NCI-H82 (cell line): ENCODE data around the gene GADD45B.
"Not testable (repeated sequence)": the region's sequence is repeated elsewhere in the genome, so short reads cannot be mapped to it uniquely, and the experiment has no call there.

Source experiments
- DNase-seq: peaks from one replicate; lab custom pipeline; 2025; lab: John Stamatoyannopoulos, UW

GADD45B gene

DNA sequence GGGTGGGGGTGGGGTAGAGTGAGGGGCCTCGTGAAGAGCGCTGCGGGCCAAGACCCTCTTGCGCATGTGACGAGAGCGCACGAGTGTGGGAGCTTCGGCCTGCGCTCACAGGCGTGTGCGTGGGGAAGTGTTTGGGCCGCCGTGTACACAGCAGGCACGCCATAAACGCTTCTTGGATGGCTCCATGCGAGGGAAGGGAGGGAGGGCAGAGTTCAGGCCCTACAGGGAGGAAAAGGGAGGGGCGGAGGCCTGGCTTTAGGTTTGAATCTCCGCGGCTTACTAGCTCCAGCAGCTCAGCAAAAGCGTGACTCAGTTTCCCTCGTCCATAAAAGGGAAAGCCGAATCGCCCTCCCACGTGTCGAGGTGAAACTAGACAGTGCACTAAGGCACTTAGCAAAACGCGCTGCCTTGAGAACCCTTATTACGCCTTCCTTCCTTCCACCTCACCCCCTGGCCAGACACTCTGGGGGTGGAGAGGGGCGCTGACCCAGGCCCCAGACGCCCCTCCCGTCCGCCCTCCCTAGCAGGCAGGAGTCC, 12.5 kb downstream of the GADD45B start:
- DNase-seq: no peak

DNA sequence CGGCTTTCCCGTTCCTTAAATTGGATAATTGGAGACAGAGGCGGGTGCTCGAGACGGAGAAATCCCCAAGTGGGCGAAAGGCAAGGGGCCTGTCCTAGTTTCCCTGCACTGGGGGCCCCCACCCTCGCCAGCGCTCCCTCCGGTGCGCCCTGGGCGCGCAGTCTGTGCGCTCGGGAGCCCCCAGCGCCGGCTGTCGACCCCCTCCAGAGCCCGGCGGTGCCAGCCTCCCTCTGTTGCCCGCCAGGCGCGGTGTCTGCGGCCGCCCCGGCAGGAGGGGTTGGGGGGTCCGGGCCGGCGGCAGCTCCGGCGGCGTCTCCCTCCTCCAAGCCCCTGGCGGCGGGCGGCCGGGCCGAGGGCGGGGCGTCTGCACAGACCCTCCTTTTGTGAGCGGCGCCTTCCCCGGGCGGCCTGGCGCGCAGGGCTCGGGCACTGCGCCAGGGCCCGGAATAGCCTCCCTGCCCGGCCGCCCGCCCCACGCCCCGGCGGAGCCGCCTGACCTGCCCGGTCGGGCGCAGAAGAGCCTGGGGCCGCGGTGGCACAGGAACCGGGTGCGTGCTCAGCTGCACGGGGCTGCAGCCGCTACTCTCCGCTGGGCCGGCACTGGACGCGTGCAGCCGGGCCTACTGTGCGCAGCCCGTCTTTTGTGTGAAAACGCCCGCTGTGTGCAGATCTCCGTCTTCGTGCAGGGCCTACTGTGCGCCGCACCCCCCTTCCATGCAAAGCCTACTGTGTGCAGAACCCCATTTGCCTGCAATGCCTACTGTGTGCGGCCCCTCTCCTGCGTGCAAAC, 13.2 kb downstream of the GADD45B start:
- DNase-seq: no peak

DNA sequence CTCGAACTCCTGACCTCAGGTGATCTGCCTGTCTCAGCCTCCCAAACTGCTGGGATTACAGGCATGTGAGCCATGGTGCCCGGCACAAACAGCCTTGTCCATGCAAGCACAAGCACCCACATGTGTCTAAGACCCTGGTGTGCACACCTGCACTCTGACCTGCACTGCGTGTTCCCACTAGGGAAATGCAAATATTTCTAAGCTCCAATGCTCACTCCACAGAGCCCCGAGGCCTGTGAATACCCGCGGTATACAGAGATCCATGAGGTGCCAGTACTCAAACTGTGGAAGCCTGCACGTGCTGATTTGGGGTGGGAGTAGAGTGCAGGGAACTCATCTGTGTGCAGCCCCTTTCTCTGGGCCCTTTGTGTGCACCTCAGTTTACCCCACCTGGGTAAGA, 14.7 kb downstream of the GADD45B start:
- no peak for DNase-seq

DNA sequence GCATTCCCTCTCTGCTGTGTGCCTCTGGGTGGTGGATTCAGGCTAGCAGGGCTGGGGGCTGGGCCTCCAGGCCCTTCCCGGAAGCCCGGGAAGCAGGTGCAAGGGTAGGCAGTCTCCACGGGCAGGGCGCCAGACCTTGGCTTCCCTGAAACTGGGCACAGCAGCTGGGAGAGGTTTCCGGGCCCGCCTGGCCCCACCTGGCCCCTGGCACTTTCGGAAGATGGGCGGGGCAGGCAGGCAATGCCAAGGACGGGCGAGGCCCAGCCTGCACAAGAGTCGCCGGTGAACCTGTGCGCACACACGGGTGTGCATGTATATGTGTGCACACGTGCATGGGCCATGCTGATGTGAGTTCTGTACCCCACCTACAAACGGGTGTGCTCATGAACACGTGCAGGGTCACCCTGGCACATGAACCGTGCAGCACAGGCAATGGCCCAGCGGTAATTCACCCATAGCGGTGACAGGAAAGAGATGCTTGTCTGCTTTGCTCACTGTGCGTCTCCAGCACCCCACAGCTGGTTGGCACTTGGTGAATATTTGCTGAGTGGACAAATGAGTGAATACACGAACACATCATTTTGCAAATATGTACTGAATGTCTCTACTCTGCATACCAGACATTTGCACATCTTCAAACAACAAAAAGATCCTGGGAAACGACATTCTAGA, 15.3 kb downstream of the GADD45B start:
- DNase-seq: no peak

DNA sequence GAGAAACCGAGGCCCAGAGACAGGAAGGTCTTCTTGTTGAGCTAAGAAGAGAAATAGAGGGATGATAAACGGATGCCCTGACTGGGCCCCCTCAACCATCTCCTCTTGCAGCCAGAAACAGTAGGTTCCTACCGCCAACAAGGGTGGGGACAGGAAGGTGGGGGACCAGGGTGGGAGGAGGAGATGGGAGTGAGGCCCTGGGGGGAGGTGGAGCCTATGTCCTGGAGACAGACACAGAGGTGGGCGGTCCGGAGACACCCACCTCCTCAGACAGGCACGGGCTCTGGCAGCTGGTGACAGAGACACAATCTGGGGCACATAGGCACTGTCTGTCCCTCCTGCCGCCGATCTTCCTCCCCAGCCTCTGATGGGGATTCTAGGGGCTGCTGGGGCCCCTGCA, 16.9 kb downstream of the GADD45B start:
- no peak for DNase-seq

DNA sequence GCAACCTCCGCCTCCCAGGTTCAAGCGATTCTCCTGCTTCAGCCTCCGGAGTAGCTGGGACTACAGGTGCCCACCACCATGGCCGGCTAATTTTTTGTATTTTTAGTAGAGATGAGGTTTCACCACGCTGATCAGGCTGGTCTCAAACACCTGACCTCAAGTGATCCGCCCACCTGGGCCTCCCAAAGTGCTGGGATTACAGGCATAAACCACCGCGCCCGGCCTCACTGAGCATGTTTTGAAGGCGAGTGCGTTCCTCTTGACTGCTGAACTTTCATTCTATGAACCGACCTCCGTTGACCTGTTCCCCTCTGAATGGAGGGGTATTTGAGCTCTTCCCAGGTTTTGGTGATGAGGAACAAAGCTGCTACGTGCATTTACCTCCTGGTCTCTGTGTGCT, 17.5 kb downstream of the GADD45B start:
- not testable (repeated sequence) for DNase-seq

DNA sequence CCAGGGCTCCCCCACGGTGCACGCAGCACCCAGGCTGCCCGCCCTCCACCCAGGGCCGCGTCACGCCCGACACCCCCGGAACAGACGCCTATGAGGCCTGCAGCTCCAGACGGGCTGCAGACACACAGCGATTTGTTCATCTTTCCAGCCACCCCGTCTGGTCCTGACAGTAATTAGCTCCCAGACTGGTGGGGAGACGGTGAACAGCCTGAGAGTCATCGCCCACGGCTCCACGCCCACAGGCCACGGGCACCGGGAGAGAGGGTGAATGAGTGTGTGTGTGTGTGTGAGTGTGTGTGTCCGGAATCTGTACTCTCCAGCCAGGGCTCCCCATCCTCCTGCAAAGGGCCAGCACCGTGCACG, 18.1 kb downstream of the GADD45B start:
- DNase-seq: no peak

DNA sequence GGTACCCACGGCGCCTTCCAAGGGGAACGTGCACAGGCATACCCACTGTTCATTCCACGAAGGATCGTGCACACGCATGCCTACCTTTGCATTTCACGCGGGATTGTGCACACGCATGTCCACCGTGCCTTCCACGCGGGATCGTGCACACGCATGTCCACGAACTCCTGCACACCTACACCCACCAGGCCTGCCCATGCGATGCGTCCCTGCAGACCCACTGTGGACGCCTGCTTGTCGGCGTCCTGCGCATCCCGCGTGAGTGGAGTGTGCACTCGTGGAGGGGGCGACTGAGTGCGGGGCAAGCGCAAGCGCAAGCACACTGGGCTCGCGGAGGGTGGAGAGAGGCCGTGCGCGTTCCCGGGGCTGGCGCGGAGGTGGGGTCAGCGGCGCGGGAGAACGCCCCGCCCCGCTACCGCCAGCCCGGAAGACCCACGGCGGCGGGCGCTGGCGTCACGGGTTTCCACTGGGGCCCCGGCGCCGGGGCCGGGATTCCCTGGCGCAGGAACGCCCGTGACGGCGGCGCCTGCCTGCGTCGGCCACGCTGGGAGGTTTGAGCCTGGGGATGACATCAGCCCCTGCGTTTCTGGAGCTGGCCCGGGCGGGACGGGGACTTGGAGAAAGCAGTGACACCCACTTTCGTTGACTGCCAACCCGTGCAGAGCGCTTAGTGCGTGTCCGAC, 18.7 kb downstream of the GADD45B start:
- no peak for DNase-seq

DNA sequence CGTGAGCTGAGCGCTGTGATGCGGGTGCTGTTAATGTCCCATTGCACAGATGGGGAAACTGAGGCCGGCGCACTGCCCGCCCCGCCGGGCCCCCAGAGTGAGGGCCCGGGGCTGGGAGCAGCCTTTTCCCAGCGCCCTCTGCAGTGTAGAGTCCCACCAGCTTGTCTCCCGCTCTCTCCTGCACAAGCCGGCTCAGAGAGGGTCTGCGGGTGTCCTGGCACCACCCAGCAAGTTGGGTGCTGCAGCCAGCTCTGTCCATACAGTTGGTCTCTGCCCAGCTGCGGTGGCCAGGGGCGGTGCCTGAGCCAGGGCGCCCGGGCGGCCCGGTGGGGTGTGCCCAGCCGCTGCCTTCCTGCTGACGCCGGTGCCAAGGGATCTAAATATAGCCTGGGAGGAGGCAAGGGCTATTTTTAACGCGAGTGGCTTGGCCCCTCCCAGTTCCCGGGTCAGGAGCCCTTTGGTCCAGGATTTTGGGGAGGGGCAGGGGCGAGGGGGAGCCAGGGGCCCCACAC, 19.3 kb downstream of the GADD45B start:
- no peak for DNase-seq

DNA sequence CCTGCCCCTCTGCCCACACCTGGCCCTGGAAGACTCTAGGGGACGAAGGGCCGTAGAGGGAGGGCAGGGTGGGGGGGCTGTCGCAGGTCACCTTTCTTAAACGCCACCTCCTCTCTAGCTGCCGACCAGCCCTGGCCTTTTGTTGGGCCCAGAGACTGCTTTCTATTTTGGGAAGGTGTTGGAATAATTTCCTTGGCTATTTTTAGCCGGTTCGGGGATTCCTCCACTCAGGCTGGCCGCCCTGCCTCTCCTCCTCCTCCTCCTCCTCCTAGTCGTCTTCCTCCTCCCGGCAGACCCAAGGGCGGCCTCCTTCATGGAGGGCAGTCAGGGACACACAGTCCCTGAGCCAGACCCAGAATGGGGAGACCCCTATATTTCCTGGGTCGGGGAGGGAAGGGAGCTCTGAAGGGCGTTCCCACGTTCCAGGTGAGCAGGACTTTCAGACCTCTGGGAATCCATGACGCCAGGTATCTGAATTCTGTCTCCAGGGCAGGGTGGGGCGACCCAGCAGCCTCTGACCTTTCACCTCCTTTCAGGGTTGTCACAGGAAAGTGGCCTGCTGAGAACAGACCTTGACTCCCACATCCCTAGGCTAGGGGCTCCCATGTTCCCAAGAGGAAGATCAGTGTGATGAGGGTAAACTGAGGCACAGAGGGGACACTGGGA, 19.9 kb downstream of the GADD45B start:
- no peak for DNase-seq

DNA sequence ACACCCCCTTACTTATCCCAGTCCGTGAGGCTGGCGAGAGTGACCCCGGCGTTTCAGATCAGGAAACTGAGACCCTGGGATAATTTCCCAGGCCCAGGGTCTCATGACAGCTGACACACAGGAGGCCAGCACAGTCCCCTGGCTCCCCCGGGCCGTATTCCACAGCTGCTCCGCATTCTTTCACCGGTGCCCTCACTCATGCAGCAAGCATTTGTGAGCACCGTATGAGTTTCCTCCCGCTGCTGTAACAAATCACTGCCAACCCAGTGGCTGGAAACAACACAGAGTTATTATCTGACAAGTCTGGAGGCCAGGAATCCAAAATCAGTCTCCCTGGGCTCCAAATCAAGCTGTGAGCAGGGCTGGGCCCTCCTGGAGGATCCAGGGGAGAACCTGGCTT, 21.3 kb downstream of the GADD45B start:
- DNase-seq: no peak

DNA sequence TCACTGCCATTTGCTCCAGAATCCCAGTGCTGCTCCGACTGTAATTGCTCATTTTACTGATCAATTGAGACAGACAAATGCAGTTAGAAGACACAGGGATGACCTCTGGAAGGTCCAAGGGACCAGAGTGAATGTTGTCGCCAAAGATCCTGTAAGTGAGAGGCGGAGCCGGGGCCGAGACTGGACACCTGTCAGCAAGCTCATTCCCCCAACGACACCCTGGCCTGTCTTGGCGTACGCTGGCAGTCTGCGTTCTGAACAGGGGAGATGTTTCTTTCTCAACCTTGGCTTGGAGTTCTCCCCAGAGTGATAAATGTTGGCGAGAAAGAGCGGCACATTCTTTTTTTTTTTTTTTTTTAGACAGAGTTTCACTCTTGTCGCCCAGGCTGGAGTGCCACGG, 24.2 kb downstream of the GADD45B start:
- DNase-seq: no peak

DNA sequence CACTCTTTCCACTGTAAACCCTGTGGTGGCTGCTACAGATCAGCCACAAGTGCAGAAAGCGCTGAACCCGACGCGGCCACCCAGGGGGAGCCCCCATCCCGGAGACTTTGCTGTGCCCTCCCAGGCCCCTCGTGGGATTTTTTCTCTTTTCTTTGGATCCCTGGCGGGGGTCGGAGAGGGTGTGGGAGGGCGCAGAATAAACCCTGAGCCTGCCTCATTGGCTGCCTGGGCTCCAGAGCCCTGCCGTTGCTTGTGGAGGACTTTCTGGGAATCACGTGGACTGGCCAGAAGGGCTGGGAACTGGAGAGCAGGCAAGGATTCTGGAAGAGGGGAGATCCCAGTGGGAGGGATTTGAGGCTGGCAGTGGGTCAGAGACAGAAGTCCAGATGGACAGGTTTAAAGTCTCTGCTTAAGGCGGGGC, 24.9 kb downstream of the GADD45B start:
- DNase-seq: peak; percentile 74

DNA sequence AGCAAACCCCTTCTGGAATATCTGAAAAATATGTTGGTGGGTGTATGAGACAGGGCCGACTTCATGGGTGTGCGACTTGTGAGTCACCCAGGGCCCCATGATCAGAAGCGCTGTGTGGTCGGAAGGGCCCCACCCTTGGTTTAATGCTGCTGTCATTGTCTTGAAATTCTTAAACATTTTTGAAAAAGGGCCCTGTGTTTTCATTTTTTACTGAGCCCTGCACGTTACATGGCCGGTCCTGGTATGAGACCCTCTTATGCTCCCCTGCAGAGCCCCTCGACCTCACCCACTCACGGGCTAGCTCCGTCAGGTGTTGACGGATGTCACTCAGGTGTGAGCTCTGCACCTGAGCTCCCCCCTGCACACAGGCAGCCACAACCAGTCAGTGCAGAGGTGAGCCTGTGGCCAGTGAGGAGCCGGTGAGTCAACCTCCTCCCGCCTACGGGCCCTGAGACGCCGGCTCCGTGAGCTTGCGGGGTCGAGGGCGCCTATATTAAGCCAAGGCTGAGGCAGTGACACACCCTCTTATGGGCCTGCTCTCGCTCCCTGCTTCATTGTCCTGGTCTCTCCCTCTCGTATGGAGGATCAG, 27.7 kb downstream of the GADD45B start:
- no peak for DNase-seq

DNA sequence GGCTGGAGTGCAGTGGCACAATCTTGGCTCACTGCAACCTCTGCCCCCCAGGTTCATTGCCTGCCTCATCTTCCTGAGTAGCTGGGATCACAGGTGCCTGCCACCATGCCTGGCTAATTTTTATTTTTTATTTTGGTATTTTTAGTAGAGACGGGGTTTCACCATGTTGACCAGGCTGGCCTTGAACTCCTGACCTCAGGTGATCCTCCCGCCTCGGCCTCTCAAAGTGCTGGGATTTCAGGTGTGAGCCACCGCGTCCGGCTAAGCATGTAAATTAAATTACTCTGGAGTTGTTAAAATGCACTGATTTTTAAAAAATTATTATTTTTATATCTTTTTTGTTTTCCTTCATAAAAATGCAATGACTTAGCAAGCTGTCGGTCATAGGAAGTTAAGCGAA, 30.7 kb downstream of the GADD45B start:
- DNase-seq: not testable (repeated sequence)

DNA sequence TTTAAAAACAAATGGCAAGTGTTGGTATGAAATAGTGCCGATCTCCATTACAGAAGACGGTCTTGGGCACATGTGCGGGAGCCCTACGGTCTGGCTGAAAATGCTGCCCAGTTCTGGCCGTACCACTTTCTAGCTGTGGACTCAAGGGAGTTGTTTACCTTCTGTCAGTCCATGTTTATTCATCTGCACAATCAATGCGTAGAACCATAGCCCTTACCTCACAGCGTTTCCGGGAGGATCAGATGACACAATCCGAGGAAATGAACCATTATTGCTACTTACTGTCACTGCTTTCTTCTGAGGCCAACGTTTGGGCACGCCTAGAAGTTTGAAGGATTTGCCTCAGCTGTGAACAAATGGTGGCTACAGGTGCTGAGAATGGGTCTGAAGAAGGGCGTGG, 31.2 kb downstream of the GADD45B start:
- no peak for DNase-seq

DNA sequence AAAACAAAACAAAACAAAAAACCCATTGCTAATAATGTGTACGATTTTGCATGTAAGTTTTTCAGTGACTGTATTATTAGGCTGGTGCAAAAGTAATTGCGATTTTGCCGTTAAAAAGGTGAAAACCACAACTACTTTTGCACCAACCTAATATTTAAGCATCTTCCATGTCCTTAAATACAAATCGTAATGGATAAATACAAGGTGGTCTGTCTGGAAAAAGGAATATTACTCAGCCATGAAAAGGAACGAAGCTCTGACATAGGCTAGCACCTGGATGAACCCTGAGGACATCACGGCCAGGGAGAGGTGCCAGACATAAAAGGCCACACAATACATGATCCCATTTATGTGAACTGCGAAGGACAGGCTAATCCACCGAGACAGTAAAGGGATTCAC, 33.2 kb downstream of the GADD45B start:
- no peak for DNase-seq

DNA sequence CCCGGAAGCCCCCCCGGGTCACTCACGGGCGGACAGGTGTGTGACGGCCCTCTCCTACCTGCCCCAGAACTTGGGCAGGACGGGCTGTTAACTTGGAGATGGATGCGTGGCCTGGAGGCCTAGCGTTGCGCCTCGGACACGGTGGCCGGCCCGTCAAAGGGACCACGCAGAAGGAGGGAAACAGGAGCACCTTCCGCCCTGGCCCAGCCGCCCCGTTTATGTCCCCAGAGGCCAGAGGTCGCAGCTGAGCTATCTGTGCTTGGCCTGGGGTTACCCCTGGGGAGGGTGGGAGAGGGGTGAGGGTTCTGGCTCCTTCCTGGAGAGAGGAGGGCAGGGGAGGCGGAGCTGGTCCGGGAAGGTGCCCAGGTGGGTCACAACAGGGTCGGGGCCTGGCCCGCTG, 35.6 kb downstream of the GADD45B start:
- no peak for DNase-seq

DNA sequence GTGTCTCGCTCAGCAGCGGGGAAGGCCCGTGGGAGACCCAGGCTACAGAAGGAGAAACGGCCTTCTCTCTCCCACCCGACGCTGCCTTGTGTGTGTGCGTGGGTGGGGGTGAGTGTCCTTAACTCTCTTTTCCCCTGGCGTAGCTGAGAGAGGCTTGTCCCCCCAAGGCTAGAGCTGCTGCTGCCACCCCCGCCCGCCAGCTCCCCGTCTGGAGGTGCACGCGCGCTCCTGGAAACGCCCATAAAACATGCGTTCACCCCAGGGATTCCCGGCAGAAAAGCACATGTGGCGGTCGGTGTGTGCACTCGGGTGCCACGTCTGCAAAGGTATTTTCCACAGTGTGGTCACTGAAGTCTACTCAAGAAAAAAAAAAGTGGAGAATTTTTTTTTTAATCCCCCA, 36.1 kb downstream of the GADD45B start:
- no peak for DNase-seq

DNA sequence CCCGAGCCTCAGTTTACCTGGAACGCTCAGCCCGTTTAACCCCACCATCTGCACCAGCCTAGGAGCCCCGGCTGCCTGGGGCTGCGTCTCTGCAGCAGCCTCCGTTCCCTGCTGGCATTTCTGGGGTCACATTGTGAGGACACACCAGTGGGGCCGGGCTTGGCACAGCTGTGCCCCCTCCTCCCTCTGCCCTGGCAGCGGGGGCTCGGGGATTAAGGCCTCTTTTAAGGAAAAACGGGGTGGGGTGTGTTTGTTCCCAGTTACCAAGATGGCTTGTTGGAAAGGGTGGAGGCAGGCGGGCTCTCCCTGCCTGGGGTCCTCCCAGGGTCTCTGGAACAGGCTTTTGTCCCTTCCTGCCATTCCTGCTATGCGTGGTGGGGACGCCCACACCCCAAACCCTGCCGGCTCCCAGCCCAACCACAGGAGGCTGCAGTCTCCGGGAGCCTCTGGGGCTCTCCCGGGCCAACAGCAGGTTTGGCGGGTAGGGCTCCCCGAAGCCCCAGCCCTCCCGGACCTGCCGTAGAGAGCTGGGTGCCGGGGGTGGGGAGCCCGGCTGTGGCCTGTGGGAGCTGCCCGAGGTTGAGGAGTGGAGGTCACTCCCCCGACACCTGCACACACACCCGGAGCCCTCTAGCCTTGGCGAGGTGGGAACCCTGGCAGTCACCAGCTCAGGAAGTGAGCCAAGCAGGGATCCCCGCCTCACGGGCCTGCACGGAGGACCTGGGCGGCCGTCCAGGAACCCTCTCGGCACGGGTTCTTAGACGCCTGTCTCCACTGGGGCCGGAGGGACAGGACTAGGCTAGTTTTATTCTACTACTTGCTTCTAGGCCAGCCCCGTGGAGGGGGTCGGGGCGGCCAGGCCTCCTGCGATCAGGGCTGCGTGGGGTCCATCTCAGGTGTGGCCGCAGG, 36.9 kb downstream of the GADD45B start:
- no peak for DNase-seq
